GM10266 (cell line): ENCODE measurements around the gene FBXO41.
"Not testable (repeated sequence)": the region's sequence is repeated elsewhere in the genome, so short reads cannot be mapped to it uniquely, and the experiment has no call there.

Experiments
- DNase-seq: peaks from one replicate; pipeline ENCODE4 v3.0.0; 2012; ENCODE audit errors: extremely low spot score
- TF ChIP-seq, protein P1 (sequence below): IDR thresholded peaks from 2 replicates; pipeline ENCODE4 v1.5.1; 2012; ENCODE audit warnings: mild to moderate bottlenecking, low read depth; ENCODE audit not compliant: control insufficient read depth, insufficient read depth; ENCODE audit errors: missing control alignments

FBXO41 gene

DNA sequence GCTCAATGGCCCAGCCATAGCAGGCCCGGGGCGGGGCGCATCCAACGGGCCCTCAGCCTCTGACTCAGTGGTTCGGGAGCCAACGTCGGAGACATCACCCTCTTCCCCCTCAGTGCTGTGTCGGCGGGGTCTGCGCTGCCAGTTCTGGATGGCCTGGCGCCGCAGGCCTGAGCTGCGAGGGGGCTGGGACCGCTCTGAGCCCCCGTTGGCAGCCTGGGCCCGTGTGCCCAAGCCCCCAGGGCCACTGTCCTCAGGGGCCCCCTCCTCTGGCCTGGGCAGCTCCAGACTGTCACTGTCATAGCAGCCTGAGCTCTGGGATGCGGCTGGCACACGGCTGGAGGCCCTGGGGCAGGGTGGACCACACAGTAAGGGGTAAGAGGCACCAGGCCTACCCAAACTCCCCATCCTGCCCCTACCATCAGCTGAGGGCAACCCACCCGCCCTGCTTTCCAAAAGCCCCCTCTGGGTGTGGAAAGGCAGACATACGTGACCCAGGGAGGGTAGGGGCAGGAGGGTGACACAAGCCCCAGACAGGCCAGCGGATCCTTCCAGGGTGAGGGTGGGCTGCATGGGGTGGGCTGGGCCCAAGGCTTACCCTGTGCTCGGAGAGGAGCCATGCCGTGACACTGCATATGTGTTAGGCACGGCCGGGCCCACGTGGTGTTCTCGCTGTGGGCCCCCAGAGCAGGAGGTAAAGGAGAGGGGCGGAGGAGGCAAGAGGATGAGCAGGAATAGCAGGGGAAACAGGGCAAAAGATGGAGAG is 18.8 kb downstream of the FBXO41 start:
- TF ChIP-seq, protein P1, sequence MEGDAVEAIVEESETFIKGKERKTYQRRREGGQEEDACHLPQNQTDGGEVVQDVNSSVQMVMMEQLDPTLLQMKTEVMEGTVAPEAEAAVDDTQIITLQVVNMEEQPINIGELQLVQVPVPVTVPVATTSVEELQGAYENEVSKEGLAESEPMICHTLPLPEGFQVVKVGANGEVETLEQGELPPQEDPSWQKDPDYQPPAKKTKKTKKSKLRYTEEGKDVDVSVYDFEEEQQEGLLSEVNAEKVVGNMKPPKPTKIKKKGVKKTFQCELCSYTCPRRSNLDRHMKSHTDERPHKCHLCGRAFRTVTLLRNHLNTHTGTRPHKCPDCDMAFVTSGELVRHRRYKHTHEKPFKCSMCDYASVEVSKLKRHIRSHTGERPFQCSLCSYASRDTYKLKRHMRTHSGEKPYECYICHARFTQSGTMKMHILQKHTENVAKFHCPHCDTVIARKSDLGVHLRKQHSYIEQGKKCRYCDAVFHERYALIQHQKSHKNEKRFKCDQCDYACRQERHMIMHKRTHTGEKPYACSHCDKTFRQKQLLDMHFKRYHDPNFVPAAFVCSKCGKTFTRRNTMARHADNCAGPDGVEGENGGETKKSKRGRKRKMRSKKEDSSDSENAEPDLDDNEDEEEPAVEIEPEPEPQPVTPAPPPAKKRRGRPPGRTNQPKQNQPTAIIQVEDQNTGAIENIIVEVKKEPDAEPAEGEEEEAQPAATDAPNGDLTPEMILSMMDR, result no peak
- no peak for DNase-seq

DNA sequence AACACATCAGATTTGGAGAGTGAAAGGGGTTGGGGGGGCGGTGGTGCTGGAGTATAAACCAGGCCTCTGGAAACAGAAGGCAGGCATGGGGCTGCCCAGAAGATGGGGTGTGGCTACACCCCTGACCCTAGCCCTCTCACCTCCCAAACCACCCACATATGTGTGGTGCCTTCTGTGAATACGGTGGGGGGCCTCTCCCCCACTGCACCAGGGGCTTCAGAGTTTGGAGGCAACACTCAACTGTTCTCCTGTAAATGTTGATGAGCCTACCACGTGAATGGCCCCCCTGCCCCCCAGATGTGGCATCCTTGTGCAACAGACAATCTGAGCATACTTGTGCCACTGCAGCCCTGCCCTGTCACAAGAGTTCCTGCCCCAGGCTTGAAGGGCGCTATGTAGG is 19.5 kb downstream of the FBXO41 start:
- DNase-seq, result no peak
- TF ChIP-seq, protein P1, result no peak

DNA sequence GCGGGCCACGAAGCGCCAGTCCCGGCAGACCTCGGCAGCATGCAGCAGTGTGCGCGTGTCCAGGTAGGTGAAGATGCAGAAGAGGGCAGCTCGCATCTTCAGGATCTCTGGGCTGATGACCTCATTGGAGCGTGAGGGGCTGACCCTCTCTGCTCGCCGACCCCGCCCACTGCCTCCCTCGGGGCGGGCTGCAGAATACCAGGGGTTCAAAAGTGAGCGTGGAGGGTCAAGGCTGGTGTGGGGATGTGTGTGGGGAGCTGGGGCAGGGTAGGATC is 20.0 kb downstream of the FBXO41 start:
- DNase-seq, result no peak
- TF ChIP-seq, protein P1, result no peak

- TF ChIP-seq, protein P1, result no peak
- no peak for DNase-seq
Observed at GRCh38 chr2:73263540-73264331, 20.5 kb downstream of the FBXO41 start.

- DNase-seq, result not testable (repeated sequence)
Observed at GRCh38 chr2:73262691-73263429, 21.4 kb downstream of the FBXO41 start.

DNA sequence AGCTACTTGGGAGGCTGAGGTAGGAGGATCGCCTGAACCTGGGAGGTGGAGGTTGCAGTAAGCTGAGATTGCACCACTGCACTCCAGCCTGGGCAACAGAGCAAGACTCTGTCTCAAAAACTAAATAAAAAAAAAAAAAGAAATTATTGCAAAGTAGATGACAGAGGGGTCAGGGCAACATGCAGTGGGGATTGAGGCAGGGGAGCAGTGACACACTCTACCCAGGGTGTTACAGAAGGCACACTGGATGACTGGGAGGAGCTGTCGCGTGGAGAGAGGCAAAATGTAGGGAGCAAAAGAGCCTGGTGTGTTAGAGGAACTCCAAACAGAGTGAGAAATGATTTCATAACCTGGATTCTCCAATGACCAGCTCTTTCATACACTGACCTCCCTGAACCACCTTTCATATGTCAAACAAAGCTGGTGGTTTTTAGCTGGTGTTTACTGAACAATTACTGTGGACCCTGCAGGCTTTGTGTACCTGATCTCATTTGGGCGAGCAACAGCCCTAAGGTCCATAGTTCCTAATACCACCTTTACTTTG is 22.1 kb downstream of the FBXO41 start:
- TF ChIP-seq, protein P1, result no peak
- DNase-seq, result no peak

DNA sequence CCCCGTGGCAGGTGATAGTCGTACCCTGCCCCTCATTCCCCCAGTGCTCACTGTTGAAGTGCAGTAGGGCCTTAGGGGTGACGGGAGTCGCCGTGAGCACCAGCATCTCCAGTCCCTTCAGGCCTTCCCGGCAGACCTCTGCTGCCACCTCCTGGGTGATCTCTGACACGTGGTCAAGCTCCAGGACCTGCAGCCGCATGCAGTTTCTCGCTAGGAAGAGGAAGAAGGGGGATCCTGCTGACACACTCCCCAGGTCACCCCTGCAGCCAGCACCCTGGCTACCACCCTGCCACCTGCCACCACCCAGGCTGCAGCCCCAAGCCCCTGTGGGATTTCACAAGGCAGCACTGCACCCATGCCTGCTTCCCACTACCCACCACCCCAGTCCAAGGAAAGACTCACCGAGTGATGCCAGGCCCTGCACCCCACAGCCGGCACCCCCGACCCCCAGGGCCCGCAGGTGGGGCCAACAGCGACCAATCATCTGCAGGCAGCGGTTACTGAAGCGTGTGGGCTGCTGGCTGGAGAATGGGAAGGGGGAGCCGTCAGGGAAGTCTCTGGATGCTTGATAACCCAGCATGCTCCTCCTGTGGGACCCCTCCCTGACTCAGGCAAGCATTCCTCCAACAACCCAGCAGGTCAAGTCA is 23.8 kb downstream of the FBXO41 start:
- TF ChIP-seq, protein P1, result peak; percentile 23
- DNase-seq, result no peak
